Esophagus squamous epithelium (tissue), 5 donors: ENCODE measurements around the gene SLC12A7. TPM values are rescaled to one million over a fixed set of nuclear protein-coding genes. Genes with fewer than 3 reads are reported as not detected.

Source experiments
- DNase-seq: peaks from one replicate; lab custom pipeline; 2025; lab: John Stamatoyannopoulos, UW
- H3K27ac ChIP-seq, 4 donors: fragments of 200-600 bp; sonication (generic); one replicate each; pipeline ENCODE4 v1.5.1; 2016 to 2019; ENCODE audit warnings: mild to moderate bottlenecking in 1 of 4
- H3K27me3 ChIP-seq, 4 donors: fragments of 200-600 bp; sonication (generic); 1 replicate in 3 of 4; 2 replicates in 1 of 4; pipeline versions ENCODE4 v1.5.1 to v1.6.0; 2017 to 2021; ENCODE audit warnings: antibody characterized with exemption in 1 of 4
- H3K36me3 ChIP-seq, 3 donors: fragments of 200-600 bp; sonication (generic); one replicate each; pipeline ENCODE4 v1.5.1; 2016 to 2019
- H3K4me1 ChIP-seq, 3 donors: fragments of 200-600 bp; sonication (generic); one replicate each; pipeline ENCODE4 v1.5.1; 2017 to 2019
- H3K4me3 ChIP-seq, 4 donors: fragments of 200-600 bp; sonication (generic); 1 replicate in 3 of 4; 2 replicates in 1 of 4; pipeline ENCODE4 v1.5.1; 2016 to 2019; ENCODE audit warnings: mild to moderate bottlenecking in 2 of 4, moderate library complexity in 1 of 4
- H3K9me3 ChIP-seq, 3 donors: fragments of 200-600 bp; sonication (generic); one replicate each; pipeline ENCODE4 v1.5.1; 2016 to 2019
- CTCF ChIP-seq, 6 experiments: fragments of 450-650 bp in 4 of 6; fragments of 200-600 bp in 2 of 6; sonication (generic) in 2 of 6; IDR thresholded peaks; one replicate each; pipeline ENCODE4 v1.5.1; 2016 to 2019; ENCODE audit warnings: antibody characterized with exemption in 6 of 6, mild to moderate bottlenecking in 4 of 6, moderate library complexity in 4 of 6
- POLR2A ChIP-seq, 4 donors: fragments of 450-650 bp; IDR thresholded peaks; one replicate each; pipeline ENCODE4 v1.6.1; 2017; ENCODE audit warnings: antibody characterized with exemption in 4 of 4, mild to moderate bottlenecking in 4 of 4, moderate library complexity in 3 of 4
- WGBS, 2 donors: methylation state at CpG; one replicate each; pipeline ENCODE4 v1.1.5; 2018; 5-methylcytosine and 5-hydroxymethylcytosine counted together
- intact Hi-C: fragments of 100-400 bp; cut with DNase I; formaldehyde crosslinking; loops from one replicate; pipeline ENCODE4 v1.15.0; 2022
- total RNA-seq, 4 donors: library from RNA; depleted of rRNA; stranded (reverse); fragments of >200 nt; gene quantifications; one replicate each; pipeline ENCODE4 v1.1.0, GENCODE V29; 2016
- donor health status: DM: yes; HTN: yes; CAD: no.

SLC12A7 gene
- total RNA-seq, 4 donors from 2014 or later = 4.5 to 13.4 (median 6.6) TPM

- H3K27ac ChIP-seq = no peak overlapping the region
- H3K27me3 ChIP-seq = peaks cover 0 to 90% (median 0%) of the 10 kb centered on the region in 4 donors
- DNase-seq = no peak
- 67 to 98% methylated on average over 1 to 8 of the region's 23 CpGs for WGBS, 2 donors
- H3K9me3 ChIP-seq = no peaks in the 10 kb centered on the region
- H3K4me3 ChIP-seq = no peak overlapping the region
- intact Hi-C loops = no loop called here
- no peaks in the 10 kb centered on the region for H3K36me3 ChIP-seq
- TF ChIP-seq CTCF (IDR thresholded peaks at IDR 0.05) (no peak), POLR2A (IDR thresholded peaks at IDR 0.05) (no peak)
- peaks cover 15 to 55% (median 20%) of the 10 kb centered on the region in 3 donors for H3K4me1 ChIP-seq
Measured at GRCh38 chr5:1115123-1115815, 3.4 kb upstream of the SLC12A7 start.

DNA sequence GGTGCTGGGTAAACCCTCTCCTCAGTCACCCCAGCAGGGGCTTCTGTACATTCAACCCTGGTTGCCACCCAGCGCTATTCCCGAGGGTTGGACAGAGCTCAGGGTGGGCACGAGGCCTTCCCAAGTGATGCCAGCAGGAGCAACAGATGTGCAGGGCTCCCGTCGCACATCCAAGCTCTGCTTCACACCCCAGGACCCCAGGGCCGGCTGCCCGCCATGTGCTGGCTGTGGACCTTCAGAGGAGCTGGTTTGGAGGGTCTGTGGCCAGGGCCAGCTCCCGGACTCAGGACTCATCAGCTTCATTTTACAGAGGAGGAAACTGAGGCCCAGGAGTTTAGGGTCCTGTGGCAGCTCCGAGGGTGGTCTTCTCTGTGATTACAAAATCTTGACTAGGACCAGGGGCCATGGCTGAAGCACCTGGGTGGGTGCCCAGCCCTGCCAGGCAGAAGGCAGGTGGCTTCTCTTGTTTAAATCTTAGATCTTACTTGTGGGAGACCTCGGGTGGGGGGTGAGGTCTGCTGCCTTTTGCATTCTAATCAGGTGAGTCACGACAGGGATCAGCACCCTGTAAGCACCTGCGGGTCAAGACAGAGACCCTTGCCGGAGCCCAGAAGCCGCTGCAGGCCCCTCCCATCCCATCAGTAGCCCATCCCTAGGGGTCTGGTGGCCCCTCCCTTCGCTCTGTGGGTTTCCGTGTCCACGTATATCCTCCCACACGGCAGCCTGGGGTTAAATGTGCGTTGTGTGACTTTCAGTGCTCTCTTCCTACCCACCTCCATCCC is 2.1 kb upstream of the SLC12A7 start:
- peaks cover 13 to 65% (median 27%) of the 10 kb centered on the region in 3 donors for H3K4me1 ChIP-seq
- TF ChIP-seq CTCF (IDR thresholded peaks at IDR 0.05) = no peak
- no peak for TF ChIP-seq POLR2A (IDR thresholded peaks at IDR 0.05)
- H3K36me3 ChIP-seq = no peaks in the 10 kb centered on the region
- no peaks in the 10 kb centered on the region for H3K9me3 ChIP-seq
- 52 to 63% methylated on average over 9 to 12 of the region's 19 CpGs for WGBS, 2 donors
- H3K4me3 ChIP-seq = no peak overlapping the region
- intact Hi-C loops = no loop called here
- no peak for DNase-seq
- H3K27ac ChIP-seq = no peak overlapping the region
- H3K27me3 ChIP-seq = peaks cover 0 to 77% (median 0%) of the 10 kb centered on the region in 4 donors

DNA sequence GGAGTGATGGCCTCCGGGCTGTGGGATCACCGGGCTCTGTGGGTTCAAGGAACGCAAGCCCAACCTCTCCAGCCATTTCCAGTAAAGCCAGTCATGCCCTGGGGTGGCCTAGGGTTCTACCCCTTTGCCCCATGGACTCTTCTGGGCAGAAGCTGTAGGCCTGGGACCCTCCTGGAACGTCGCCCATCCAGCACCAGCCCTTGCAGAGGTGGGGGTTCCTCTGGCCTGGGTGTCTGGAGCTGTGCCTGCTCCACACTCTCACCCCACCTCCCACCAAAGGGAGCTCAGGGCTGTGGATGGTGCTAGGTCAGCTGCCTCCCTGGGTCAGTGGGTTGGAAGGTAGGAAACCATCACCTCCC is 1.4 kb upstream of the SLC12A7 start:
- intact Hi-C loops = no loop called here
- 45 to 49% methylated on average over 3 of the region's 5 CpGs for WGBS, 2 donors
- H3K36me3 ChIP-seq = no peaks in the 10 kb centered on the region
- no peak overlapping the region for H3K27ac ChIP-seq
- peaks cover 7 to 65% (median 22%) of the 10 kb centered on the region in 3 donors for H3K4me1 ChIP-seq
- no peak overlapping the region for H3K4me3 ChIP-seq
- TF ChIP-seq CTCF (IDR thresholded peaks at IDR 0.05) = no peak
- TF ChIP-seq POLR2A (IDR thresholded peaks at IDR 0.05) = no peak
- H3K27me3 ChIP-seq = peaks cover 0 to 71% (median 0%) of the 10 kb centered on the region in 4 donors
- DNase-seq = no peak
- H3K9me3 ChIP-seq = no peaks in the 10 kb centered on the region

GRCh38 chr5:1112596-1113331 is 901 bp upstream of the SLC12A7 start:
- Histone ChIP-seq H3K4me3 (no peak overlapping the region), H3K27ac (no peak overlapping the region), H3K9me3 (no peaks in the 10 kb centered on the region), H3K36me3 (no peaks in the 10 kb centered on the region), H3K27me3 (peaks cover 0 to 66% (median 0%) of the 10 kb centered on the region in 4 donors), H3K4me1 (peaks cover 3 to 65% (median 16%) of the 10 kb centered on the region in 3 donors)
- 45 to 65% methylated on average over 3 to 10 of the region's 13 CpGs for WGBS, 2 donors
- TF ChIP-seq CTCF (IDR thresholded peaks at IDR 0.05) (no peak), POLR2A (IDR thresholded peaks at IDR 0.05) (no peak)
- DNase-seq = no peak
- intact Hi-C loops = no loop called here
